Measurements from ENCODE around the gene AKIRIN2.

GRCh38 chr6:87721311-87721710 is 19.3 kb upstream of the AKIRIN2 start:
- no peak for TF ChIP-seq POLR2A (IDR thresholded peaks at IDR 0.05; ENCODE audit: low read length)
- TF ChIP-seq GATA1 (IDR thresholded peaks at IDR 0.05; ENCODE audit: low read depth, low read length), result no peak
